Glutamatergic neuron (in vitro differentiated cells): Measurements from ENCODE around the gene RPS27L. TPM values are rescaled to one million over a fixed set of nuclear protein-coding genes. Genes with fewer than 3 reads are reported as not detected.

Source experiments
- DNase-seq: peaks from one replicate; pipeline ENCODE4 v3.0.0; 2022
- H3K27ac Mint-ChIP-seq: one replicate; pipeline ENCODE4 v1.8.0; 2020; ENCODE audit warnings: mild to moderate bottlenecking, mixed read lengths, inconsistent platforms; ENCODE audit not compliant: unreplicated experiment
- H3K27me3 Mint-ChIP-seq: one replicate; pipeline ENCODE4 v1.8.0; 2020; ENCODE audit warnings: mild to moderate bottlenecking, moderate library complexity, mixed read lengths, inconsistent platforms; ENCODE audit not compliant: unreplicated experiment
- H3K36me3 Mint-ChIP-seq: one replicate; pipeline ENCODE4 v1.8.0; 2020; ENCODE audit warnings: mild to moderate bottlenecking, mixed read lengths, inconsistent platforms; ENCODE audit not compliant: unreplicated experiment
- H3K4me1 Mint-ChIP-seq: one replicate; pipeline ENCODE4 v1.8.0; 2020; ENCODE audit warnings: mild to moderate bottlenecking, low read depth, mixed read lengths, inconsistent platforms; ENCODE audit not compliant: unreplicated experiment
- H3K4me3 Mint-ChIP-seq: one replicate; pipeline ENCODE4 v1.8.0; 2020; ENCODE audit warnings: mild to moderate bottlenecking, mixed read lengths, inconsistent platforms; ENCODE audit not compliant: unreplicated experiment
- H3K9me3 Mint-ChIP-seq: one replicate; pipeline ENCODE4 v1.8.0; 2020; ENCODE audit warnings: mild to moderate bottlenecking, moderate library complexity, mixed read lengths, inconsistent platforms; ENCODE audit not compliant: unreplicated experiment
- total RNA-seq: library from RNA; stranded (reverse); fragmentation: NEBNext Ultra II Directional; extraction: Animal tissue kit (Norgen Biotek cat#: 25700); gene quantifications from one replicate; pipeline ENCODE4 v1.2.1, GENCODE V29; 2021; ENCODE audit not compliant: unreplicated experiment
- TF ChIP-seq, protein P1 (sequence below): fragments of 200-600 bp; sonication (generic); IDR thresholded peaks from one replicate; pipeline ENCODE4 v1.5.0; 2021; ENCODE audit not compliant: partially characterized antibody, unreplicated experiment

RPS27L gene
- total RNA-seq, 1 donor from 2014 or later: 128 TPM

DNA sequence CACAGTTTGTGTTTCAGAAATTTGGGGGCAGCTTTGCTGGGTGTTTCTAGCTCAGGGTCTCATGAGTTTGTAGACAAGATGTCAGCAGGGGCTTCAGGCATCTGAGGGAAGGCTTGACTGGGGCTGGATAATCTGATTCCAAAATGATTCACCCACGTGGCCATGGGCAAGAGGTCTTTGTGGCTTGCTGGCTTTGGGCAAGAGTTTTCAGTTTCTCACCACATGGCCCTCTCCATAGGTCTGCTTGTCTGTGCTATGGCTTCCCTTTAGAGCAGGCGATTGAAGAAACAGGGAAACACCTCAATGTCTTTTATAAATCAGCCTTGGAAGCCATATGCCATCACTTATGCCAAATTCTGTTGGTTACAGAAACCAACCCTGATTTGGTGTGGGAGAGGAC lies 11.9 kb downstream of the RPS27L start:
- DNase-seq: no peak
- H3K4me1 Mint-ChIP-seq: peaks cover 4% of the 10 kb centered on the region
- peaks cover 9% of the 10 kb centered on the region for H3K36me3 Mint-ChIP-seq
- no peak overlapping the region for H3K4me3 Mint-ChIP-seq
- no peak overlapping the region for H3K27ac Mint-ChIP-seq
- H3K27me3 Mint-ChIP-seq: no peaks in the 10 kb centered on the region
- TF ChIP-seq, protein P1, sequence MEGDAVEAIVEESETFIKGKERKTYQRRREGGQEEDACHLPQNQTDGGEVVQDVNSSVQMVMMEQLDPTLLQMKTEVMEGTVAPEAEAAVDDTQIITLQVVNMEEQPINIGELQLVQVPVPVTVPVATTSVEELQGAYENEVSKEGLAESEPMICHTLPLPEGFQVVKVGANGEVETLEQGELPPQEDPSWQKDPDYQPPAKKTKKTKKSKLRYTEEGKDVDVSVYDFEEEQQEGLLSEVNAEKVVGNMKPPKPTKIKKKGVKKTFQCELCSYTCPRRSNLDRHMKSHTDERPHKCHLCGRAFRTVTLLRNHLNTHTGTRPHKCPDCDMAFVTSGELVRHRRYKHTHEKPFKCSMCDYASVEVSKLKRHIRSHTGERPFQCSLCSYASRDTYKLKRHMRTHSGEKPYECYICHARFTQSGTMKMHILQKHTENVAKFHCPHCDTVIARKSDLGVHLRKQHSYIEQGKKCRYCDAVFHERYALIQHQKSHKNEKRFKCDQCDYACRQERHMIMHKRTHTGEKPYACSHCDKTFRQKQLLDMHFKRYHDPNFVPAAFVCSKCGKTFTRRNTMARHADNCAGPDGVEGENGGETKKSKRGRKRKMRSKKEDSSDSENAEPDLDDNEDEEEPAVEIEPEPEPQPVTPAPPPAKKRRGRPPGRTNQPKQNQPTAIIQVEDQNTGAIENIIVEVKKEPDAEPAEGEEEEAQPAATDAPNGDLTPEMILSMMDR: no peak
- H3K9me3 Mint-ChIP-seq: no peaks in the 10 kb centered on the region

DNA sequence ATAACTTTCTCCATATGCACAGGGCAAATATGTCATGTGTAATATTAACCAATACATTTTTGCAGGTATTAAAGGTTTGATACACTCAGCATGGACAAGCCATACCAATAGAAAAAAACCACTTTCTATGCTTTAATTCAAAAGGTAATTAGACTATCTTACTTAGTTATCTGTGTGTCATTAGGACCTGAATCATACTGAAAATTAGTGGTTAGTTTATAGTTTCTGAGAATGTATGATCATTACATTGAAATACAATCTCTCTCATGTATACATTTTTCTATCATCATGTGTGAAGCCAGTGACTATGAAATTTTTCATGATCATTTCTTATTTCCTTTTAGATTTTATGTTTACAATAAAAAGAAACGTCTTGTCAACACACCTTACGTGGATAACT lies 16.3 kb downstream of the RPS27L start:
- no peak for DNase-seq
- H3K4me3 Mint-ChIP-seq: no peak overlapping the region
- H3K36me3 Mint-ChIP-seq: peaks cover 9% of the 10 kb centered on the region
- TF ChIP-seq, protein P1: no peak
- no peaks in the 10 kb centered on the region for H3K9me3 Mint-ChIP-seq
- peaks cover 4% of the 10 kb centered on the region for H3K4me1 Mint-ChIP-seq
- H3K27me3 Mint-ChIP-seq: no peaks in the 10 kb centered on the region
- no peak overlapping the region for H3K27ac Mint-ChIP-seq

DNA sequence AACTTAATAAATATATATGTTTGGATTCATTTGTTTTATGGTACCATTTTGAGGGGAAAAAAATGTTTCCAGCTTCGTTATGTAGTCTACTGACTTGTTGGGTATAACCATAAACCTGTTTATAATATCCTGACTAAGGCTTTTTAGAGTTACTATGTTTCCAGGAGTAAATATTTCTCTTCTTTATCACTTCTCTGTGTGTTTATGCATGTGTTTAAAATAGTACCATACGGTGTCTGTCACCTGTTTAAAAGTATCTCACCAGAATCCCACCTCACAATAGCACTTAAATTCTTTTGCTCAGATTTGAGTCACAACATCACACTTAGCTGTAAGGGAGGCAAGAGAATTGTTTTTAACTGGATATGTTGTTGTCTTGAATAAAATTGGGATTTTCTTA lies 20.5 kb downstream of the RPS27L start:
- TF ChIP-seq, protein P1: no peak
- Mint-ChIP-seq H3K36me3 (no peaks in the 10 kb centered on the region), H3K9me3 (no peaks in the 10 kb centered on the region), H3K27ac (no peak overlapping the region), H3K4me1 (peaks cover 4% of the 10 kb centered on the region), H3K27me3 (no peaks in the 10 kb centered on the region), H3K4me3 (no peak overlapping the region)
- DNase-seq: no peak

DNA sequence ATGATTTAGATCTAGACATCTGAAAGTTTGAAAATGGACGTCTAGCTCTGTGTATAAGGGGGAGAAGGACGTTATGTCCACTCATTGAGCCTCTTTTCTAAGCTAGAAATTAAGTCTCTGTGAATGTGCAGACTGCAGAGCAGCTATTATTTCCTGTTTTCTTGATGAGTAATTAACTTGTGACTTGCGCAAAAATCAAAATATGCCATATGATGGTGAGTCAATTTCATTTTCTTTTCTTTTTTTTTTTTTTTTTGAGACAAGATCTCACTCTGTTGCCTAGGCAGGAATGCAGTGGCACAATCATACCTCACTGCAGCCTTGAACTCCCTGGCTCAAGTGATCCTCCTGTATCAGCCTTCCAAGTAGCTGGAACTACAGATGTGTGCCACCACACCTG lies 21.5 kb downstream of the RPS27L start:
- Mint-ChIP-seq H3K36me3 (no peaks in the 10 kb centered on the region), H3K4me3 (no peak overlapping the region), H3K27me3 (no peaks in the 10 kb centered on the region), H3K9me3 (no peaks in the 10 kb centered on the region), H3K4me1 (no peaks in the 10 kb centered on the region), H3K27ac (no peak overlapping the region)
- TF ChIP-seq, protein P1: no peak
- no peak for DNase-seq

DNA sequence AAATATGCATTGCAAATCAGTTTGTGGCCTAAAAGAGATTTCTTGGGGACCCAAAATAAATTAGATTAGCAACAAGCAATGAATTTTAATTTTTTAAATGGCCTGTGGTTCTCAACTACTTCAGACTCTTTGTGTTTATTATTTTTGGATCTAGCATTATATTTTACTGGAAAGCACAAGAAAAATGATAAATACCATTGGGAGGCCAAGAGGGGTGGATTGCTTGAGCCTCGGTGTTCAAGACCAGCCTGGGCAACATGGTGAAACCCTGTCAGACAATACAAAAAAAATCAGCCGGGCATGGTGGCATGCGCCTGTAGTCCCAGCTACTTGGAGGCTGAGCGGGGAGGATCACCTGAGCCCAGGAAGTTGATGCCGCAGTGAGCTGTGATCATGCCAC lies 22.0 kb downstream of the RPS27L start:
- H3K27ac Mint-ChIP-seq: no peak overlapping the region
- no peaks in the 10 kb centered on the region for H3K36me3 Mint-ChIP-seq
- no peaks in the 10 kb centered on the region for H3K27me3 Mint-ChIP-seq
- no peaks in the 10 kb centered on the region for H3K4me1 Mint-ChIP-seq
- H3K9me3 Mint-ChIP-seq: no peaks in the 10 kb centered on the region
- DNase-seq: no peak
- no peak overlapping the region for H3K4me3 Mint-ChIP-seq
- TF ChIP-seq, protein P1: no peak
